H9 (cell line): ENCODE data around the gene MAGI1. TPM values are rescaled to one million over a fixed set of nuclear protein-coding genes. Genes with fewer than 3 reads are reported as not detected.

Experiments used
- DNase-seq: peaks from one replicate; pipeline ENCODE4 v3.0.0-alpha.2; 2017
- H2AFZ ChIP-seq: one replicate; pipeline ENCODE4 v1.6.1; 2013; ENCODE audit warnings: mild to moderate bottlenecking, low read length, control low read depth, moderate library complexity
- H2AK5ac ChIP-seq: 2 replicates; pipeline ENCODE4 v1.6.1; 2013; ENCODE audit warnings: low read length, control low read depth, mixed read lengths; ENCODE audit not compliant: insufficient read length
- H2BK120ac ChIP-seq: one replicate; pipeline ENCODE4 v1.6.1; 2013; ENCODE audit warnings: low read depth, mild to moderate bottlenecking, low read length, control low read depth, inconsistent platforms; ENCODE audit not compliant: poor library complexity, severe bottlenecking
- H2BK12ac ChIP-seq: 2 replicates; pipeline ENCODE4 v1.6.1; 2013; ENCODE audit warnings: low read length, control low read depth, mixed read lengths, low read depth; ENCODE audit not compliant: insufficient read length
- H2BK15ac ChIP-seq: 2 replicates; pipeline ENCODE4 v1.6.1; 2013; ENCODE audit warnings: low read depth, low read length, control low read depth
- H2BK20ac ChIP-seq: one replicate; pipeline ENCODE4 v1.6.1; 2013; ENCODE audit warnings: low read depth, mild to moderate bottlenecking, low read length, control low read depth, inconsistent platforms; ENCODE audit not compliant: poor library complexity, severe bottlenecking
- H2BK5ac ChIP-seq: 2 replicates; pipeline ENCODE4 v1.6.1; 2013; ENCODE audit warnings: low read length, control low read depth, mixed read lengths; ENCODE audit not compliant: insufficient read length
- H3K14ac ChIP-seq: 2 replicates; pipeline ENCODE4 v1.6.1; 2013; ENCODE audit warnings: low read length, control low read depth; ENCODE audit not compliant: insufficient read depth
- H3K18ac ChIP-seq: 2 replicates; pipeline ENCODE4 v1.6.1; 2013; ENCODE audit warnings: low read depth, mild to moderate bottlenecking, mixed read lengths, low read length, control low read depth; ENCODE audit not compliant: insufficient read length
- H3K23ac ChIP-seq: 2 replicates; pipeline ENCODE4 v1.6.1; 2013; ENCODE audit warnings: low read length, control low read depth, mixed read lengths, low read depth; ENCODE audit not compliant: insufficient read length
- H3K23me2 ChIP-seq: 2 replicates; pipeline ENCODE4 v1.6.1; 2013; ENCODE audit warnings: low read depth, mild to moderate bottlenecking, mixed read lengths, low read length, control low read depth; ENCODE audit not compliant: insufficient read length, poor library complexity, severe bottlenecking
- H3K27ac ChIP-seq: 2 replicates; pipeline ENCODE4 v1.5.1; 2013; ENCODE audit warnings: low read length, control low read depth, mixed read lengths, low read depth; ENCODE audit not compliant: insufficient read length
- H3K27me3 ChIP-seq: 2 replicates; pipeline ENCODE4 v1.6.1; 2013; ENCODE audit warnings: low read length, control low read depth, inconsistent platforms; ENCODE audit not compliant: insufficient read depth
- H3K4ac ChIP-seq: 2 replicates; pipeline ENCODE4 v1.6.1; 2013; ENCODE audit warnings: low read depth, mild to moderate bottlenecking, control low read depth, inconsistent platforms, low read length, moderate library complexity
- H3K4me1 ChIP-seq: 2 replicates; pipeline ENCODE4 v1.6.1; 2013; ENCODE audit warnings: low read length, control low read depth, inconsistent platforms; ENCODE audit not compliant: insufficient read depth
- H3K4me2 ChIP-seq: 2 replicates; pipeline ENCODE4 v1.6.1; 2013; ENCODE audit warnings: low read length, control low read depth, mixed read lengths; ENCODE audit not compliant: insufficient read length, insufficient read depth
- H3K56ac ChIP-seq: 2 replicates; pipeline ENCODE4 v1.6.1; 2013; ENCODE audit warnings: low read depth, mild to moderate bottlenecking, mixed read lengths, low read length, control low read depth; ENCODE audit not compliant: insufficient read length
- H3K79me1 ChIP-seq: 2 replicates; pipeline ENCODE4 v1.6.1; 2013; ENCODE audit warnings: low read depth, mild to moderate bottlenecking, moderate library complexity, low read length, control low read depth, inconsistent platforms; ENCODE audit not compliant: insufficient read depth, poor library complexity, severe bottlenecking
- H3K79me2 ChIP-seq: 2 replicates; pipeline ENCODE4 v1.6.1; 2013; ENCODE audit warnings: low read length, control low read depth, inconsistent platforms; ENCODE audit not compliant: insufficient read depth
- H3K9ac ChIP-seq: 2 replicates; pipeline ENCODE4 v1.6.1; 2013; ENCODE audit warnings: low read length, control low read depth, mixed read lengths; ENCODE audit not compliant: insufficient read length; ENCODE audit errors: extremely low read depth
- H3K9me3 ChIP-seq: one replicate; pipeline ENCODE4 v1.6.1; 2013; ENCODE audit warnings: low read depth, low read length, inconsistent platforms; ENCODE audit not compliant: control insufficient read depth
- H3T11ph ChIP-seq: one replicate; pipeline ENCODE4 v1.6.1; 2013; ENCODE audit warnings: mild to moderate bottlenecking, low read length, control low read depth, inconsistent platforms
- H4K20me1 ChIP-seq: one replicate; pipeline ENCODE4 v1.6.1; 2013; ENCODE audit not compliant: control insufficient read depth, insufficient read length, insufficient read depth
- H4K5ac ChIP-seq: 2 replicates; pipeline ENCODE4 v1.6.1; 2013; ENCODE audit warnings: low read depth, mild to moderate bottlenecking, mixed read lengths, low read length, control low read depth; ENCODE audit not compliant: insufficient read length
- H4K8ac ChIP-seq: replicated peaks from 2 replicates; pipeline ENCODE4 v1.6.1; 2013; ENCODE audit warnings: low read length, control low read depth, mixed read lengths, low read depth; ENCODE audit not compliant: insufficient read length
- H4K91ac ChIP-seq: 2 replicates; pipeline ENCODE4 v1.6.1; 2013; ENCODE audit warnings: low read depth, mild to moderate bottlenecking, moderate library complexity, mixed read lengths, low read length, control low read depth; ENCODE audit not compliant: insufficient read length
- H3K27ac Mint-ChIP-seq, 3 experiments: 2 replicates in 2 of 3; 3 replicates in 1 of 3; pipeline ENCODE4 v1.8.0; 2020 to 2021; ENCODE audit warnings: mixed read lengths in 3 of 3, mild to moderate bottlenecking in 1 of 3, moderate library complexity in 1 of 3
- H3K27me3 Mint-ChIP-seq: 2 replicates; pipeline ENCODE4 v1.8.0; 2021; ENCODE audit warnings: low read depth, mild to moderate bottlenecking, moderate library complexity, mixed read lengths
- H3K36me3 Mint-ChIP-seq, 3 experiments: 2 replicates in 2 of 3; 3 replicates in 1 of 3; pipeline ENCODE4 v1.8.0; 2020 to 2021; ENCODE audit warnings: low read depth in 3 of 3, mixed read lengths in 3 of 3; ENCODE audit not compliant: insufficient read depth in 1 of 3
- H3K4me1 Mint-ChIP-seq, 2 experiments: 2 replicates each; pipeline ENCODE4 v1.8.0; 2020; ENCODE audit warnings: mixed read lengths in 2 of 2
- H3K4me3 Mint-ChIP-seq, 2 experiments: 2 replicates in 1 of 2; 3 replicates in 1 of 2; pipeline ENCODE4 v1.8.0; 2020 to 2021; ENCODE audit warnings: mild to moderate bottlenecking in 2 of 2, mixed read lengths in 2 of 2, moderate library complexity in 1 of 2
- H3K9me3 Mint-ChIP-seq, 2 experiments: 2 replicates in 1 of 2; 3 replicates in 1 of 2; pipeline ENCODE4 v1.8.0; 2020; ENCODE audit warnings: mild to moderate bottlenecking in 2 of 2, mixed read lengths in 2 of 2, moderate library complexity in 1 of 2
- CTCF ChIP-seq: fragments of 200-600 bp; sonication (generic); conservative IDR thresholded peaks from 3 replicates; pipeline ENCODE4 v1.8.0; 2021; ENCODE audit warnings: antibody characterized with exemption, mild to moderate bottlenecking
- WGBS: extraction: QIAGEN DNeasy Blood & Tissue Kit; methylation state at CpG from one replicate; pipeline ENCODE4 v1.1.7; 2013; ENCODE audit warnings: missing lambda C conversion rate, low lambda C conversion rate, mixed read lengths; ENCODE audit not compliant: insufficient read length; ENCODE audit errors: extremely low coverage; 5-methylcytosine and 5-hydroxymethylcytosine counted together
- total RNA-seq: library from RNA; stranded (reverse); gene quantifications from 2 replicates; pipeline ENCODE4 v1.2.1, GENCODE V29; 2021

The MAGI1 gene
- total RNA-seq, 1 experiment from 2014 or later: 65.7 TPM

GRCh38 chr3:65334045-65334665 lies 704.6 kb downstream of the MAGI1 start:
- DNase-seq: peak; percentile 32
- H2BK20ac ChIP-seq: no peak overlapping the region
- H3K9ac ChIP-seq: no peak overlapping the region
- no peaks in the 10 kb centered on the region for H3K23me2 ChIP-seq
- Mint-ChIP-seq H3K27me3 (no peaks in the 10 kb centered on the region), H3K4me3 (no peak overlapping the region), H3K27ac (0 out of 7 replicates have a peak overlapping the region, but pooled peaks of 1 of the 3 experiments have one; percentile 16), H3K4me1 (peaks cover 10 to 11% of the 10 kb centered on the region in 2 experiments), H3K36me3 (no peaks in the 10 kb centered on the region; a peak in 2 of 7 replicates), H3K9me3 (no peaks in the 10 kb centered on the region; a peak in 1 of 5 replicates)
- no peak overlapping the region for H3K18ac ChIP-seq
- H3K79me2 ChIP-seq: no peaks in the 10 kb centered on the region
- H4K20me1 ChIP-seq: no peaks in the 10 kb centered on the region
- H3K27me3 ChIP-seq: no peaks in the 10 kb centered on the region
- no peak overlapping the region for H2BK15ac ChIP-seq
- H4K8ac ChIP-seq: no peak overlapping the region
- H3K4me2 ChIP-seq: no peak overlapping the region
- no peaks in the 10 kb centered on the region for H3K79me1 ChIP-seq
- no peaks in the 10 kb centered on the region; the same call in 1 of the 2 replicates for H3K4me1 ChIP-seq
- no peak overlapping the region for H3K23ac ChIP-seq
- H4K91ac ChIP-seq: no peak overlapping the region
- no peak overlapping the region for H3K27ac ChIP-seq
- H2AK5ac ChIP-seq: no peak overlapping the region
- no CpG with 5 or more reads among the region's 1 CpG for WGBS
- H2BK5ac ChIP-seq: no peak overlapping the region
- H2AFZ ChIP-seq: no peak overlapping the region
- H2BK120ac ChIP-seq: no peak overlapping the region
- H4K5ac ChIP-seq: no peak overlapping the region
- H3K14ac ChIP-seq: no peak overlapping the region
- peak; percentile 64 for TF ChIP-seq CTCF
- no peak overlapping the region for H3K56ac ChIP-seq
- no peak overlapping the region for H2BK12ac ChIP-seq
- H3T11ph ChIP-seq: no peak overlapping the region
- no peaks in the 10 kb centered on the region for H3K9me3 ChIP-seq
- H3K4ac ChIP-seq: no peak overlapping the region
